Measurements from ENCODE around the gene PLA2G4D.

The PLA2G4D gene

GRCh38 chr15:42056934-42057798 is 37.2 kb downstream of the PLA2G4D start:
- peak in 44 of 56 donors; percentile 8 to 74 (median 39) for DNase-seq

- DNase-seq = no peak
Observed at GRCh38 chr15:42053914-42054313, 40.4 kb downstream of the PLA2G4D start.

GRCh38 chr15:42053010-42053409 is 41.4 kb downstream of the PLA2G4D start:
- DNase-seq = no peak

- DNase-seq = peak in 1 of 56 donors; percentile 6
Observed at GRCh38 chr15:42050484-42051255, 43.7 kb downstream of the PLA2G4D start.

- DNase-seq = no peak
Observed at GRCh38 chr15:42048821-42049200, 45.6 kb downstream of the PLA2G4D start.

- DNase-seq = no peak
Observed at GRCh38 chr15:42048080-42048820, 46.1 kb downstream of the PLA2G4D start.

- DNase-seq = no peak
Observed at GRCh38 chr15:42046597-42046996, 47.8 kb downstream of the PLA2G4D start.

GRCh38 chr15:42045211-42045615 is 49.1 kb downstream of the PLA2G4D start:
- no peak for DNase-seq

- DNase-seq = no peak
Observed at GRCh38 chr15:42042602-42043400, 51.6 kb downstream of the PLA2G4D start.

GRCh38 chr15:42038401-42038800 is 56.0 kb downstream of the PLA2G4D start:
- DNase-seq = no peak

- DNase-seq = peak in 3 of 56 donors; percentile 9 to 16 (median 14)
Observed at GRCh38 chr15:42037656-42038055, 56.7 kb downstream of the PLA2G4D start.

- no peak for DNase-seq
Observed at GRCh38 chr15:42036966-42037365, 57.4 kb downstream of the PLA2G4D start.

- DNase-seq = no peak
Observed at GRCh38 chr15:42036112-42036905, 58.1 kb downstream of the PLA2G4D start.

- DNase-seq = no peak
Observed at GRCh38 chr15:42035435-42035761, 59.0 kb downstream of the PLA2G4D start.

- DNase-seq = no peak
Observed at GRCh38 chr15:42034628-42035434, 59.5 kb downstream of the PLA2G4D start.

- DNase-seq = no peak
Observed at GRCh38 chr15:42033214-42033873, 61.0 kb downstream of the PLA2G4D start.

- DNase-seq = no peak
Observed at GRCh38 chr15:42032376-42033213, 61.8 kb downstream of the PLA2G4D start.

All from amygdala (tissue), 56 donors.